HepG2 (cell line): ENCODE results near the gene ZNF793. TPM values are rescaled to one million over a fixed set of nuclear protein-coding genes. Genes with fewer than 3 reads are reported as not detected.

Experiments used
- ATAC-seq: fragments of 200-7000 bp; cut with Tn5 transposase; 3 replicates; pipeline ENCODE4 v1.9.1; 2020; ENCODE audit warnings: mild to moderate bottlenecking, moderate library complexity
- BruUV-seq: library from RNA; stranded (reverse); fragments of 400-500 nt; replicated peaks from 2 replicates; lab custom pipeline; 2021; lab: Mats Ljungman, UMichigan
- CTCF ChIA-PET: fragments of 300-600 bp; formaldehyde crosslinking; extraction: SDS; loops from one replicate; lab custom pipeline; 2021; ENCODE audit warnings: low total read pairs, inconsistent platforms, low intra/inter-chr PET ratio; lab: Yijun Ruan, JAX
- POLR2A ChIA-PET: fragments of 350-600 bp; sonication (Branson Sonifier 250); formaldehyde crosslinking; loops from one replicate; lab custom pipeline; 2020; ENCODE audit warnings: antibody characterized with exemption, inconsistent platforms; lab: Yijun Ruan, JAX
- DNase-seq: peaks from one replicate; pipeline ENCODE4 v3.0.0-alpha.2; 2015; ENCODE audit warnings: low spot score
- FAIRE-seq: peaks from 3 replicates; lab custom pipeline; 2011; peaks lifted over from hg19 to GRCh38; lab: Jason Lieb, UNC
- H2AFZ ChIP-seq: one replicate; pipeline ENCODE4 v1.6.1; 2011; ENCODE audit warnings: low read length, inconsistent platforms
- H3K27ac ChIP-seq: fragments of 300-600 bp; 3 replicates; pipeline ENCODE4 v1.8.0; 2011; ENCODE audit warnings: mixed run types, mild to moderate bottlenecking, mixed read lengths, low read length, inconsistent platforms; ENCODE audit not compliant: insufficient read depth; ENCODE audit errors: extremely low read length
- H3K27me3 ChIP-seq, 2 experiments: fragments of 200-600 bp in 1 of 2; 2 replicates in 1 of 2; 3 replicates in 1 of 2; pipeline versions ENCODE4 v1.6.0 to v1.8.0; 2011; ENCODE audit warnings: low read length in 2 of 2, mild to moderate bottlenecking in 2 of 2, moderate library complexity in 2 of 2, inconsistent platforms in 1 of 2; ENCODE audit not compliant: insufficient read depth in 2 of 2, control insufficient read depth in 1 of 2
- H3K36me3 ChIP-seq, 2 experiments: fragments of 200-600 bp in 1 of 2; replicated peaks in 1 of 2; 2 replicates in 1 of 2; 3 replicates in 1 of 2; pipeline versions ENCODE4 v1.5.1 to v1.8.0; 2011; ENCODE audit warnings: low read length in 2 of 2, inconsistent platforms in 1 of 2; ENCODE audit not compliant: insufficient read depth in 2 of 2, control insufficient read depth in 1 of 2
- H3K4me1 ChIP-seq: 2 replicates; pipeline ENCODE4 v1.5.1; 2012; ENCODE audit warnings: low read length, inconsistent platforms; ENCODE audit not compliant: insufficient read depth
- H3K4me2 ChIP-seq: 2 replicates; pipeline ENCODE4 v1.6.0; 2011; ENCODE audit warnings: low read depth, low read length, inconsistent platforms
- H3K4me3 ChIP-seq, 3 experiments: fragments of 200-600 bp in 1 of 3; sonication (generic), shearing (Covaris generic) in 1 of 3; replicated peaks in 1 of 3; 2 replicates each; pipeline ENCODE4 v1.5.1; 2011 to 2016; ENCODE audit warnings: low read length in 3 of 3, inconsistent platforms in 2 of 3, low read depth in 2 of 3, mild to moderate bottlenecking in 2 of 3, control low read depth in 1 of 3, mixed read lengths in 1 of 3; ENCODE audit not compliant: insufficient read depth in 1 of 3
- H3K79me2 ChIP-seq: one replicate; pipeline ENCODE4 v1.6.1; 2011; ENCODE audit warnings: low read length, inconsistent platforms; ENCODE audit not compliant: insufficient read depth
- H3K9ac ChIP-seq: 2 replicates; pipeline ENCODE4 v1.6.0; 2011; ENCODE audit warnings: mild to moderate bottlenecking, low read depth, low read length, inconsistent platforms; ENCODE audit not compliant: insufficient read depth
- H3K9me3 ChIP-seq: 2 replicates; pipeline ENCODE4 v1.5.1; 2012; ENCODE audit warnings: mild to moderate bottlenecking, low read length
- H4K20me1 ChIP-seq: 2 replicates; pipeline ENCODE4 v1.6.0; 2011; ENCODE audit warnings: inconsistent platforms, mild to moderate bottlenecking, low read length, moderate library complexity; ENCODE audit not compliant: insufficient read depth
- KLF12 ChIP-seq: sonication (generic); formaldehyde crosslinking; IDR thresholded peaks from 2 replicates; pipeline ENCODE4 v1.4.0; 2020; ENCODE audit warnings: missing genetic modification reagents, borderline replicate concordance
- MTA3 ChIP-seq: sonication (generic); formaldehyde crosslinking; IDR thresholded peaks from 2 replicates; pipeline ENCODE4 v1.4.0; 2020; ENCODE audit warnings: missing genetic modification reagents
- RNF2 ChIP-seq: fragments of 450-650 bp; conservative IDR thresholded peaks from 2 replicates; pipeline ENCODE4 v1.6.1; 2016; ENCODE audit warnings: low read depth
- ZBTB38 ChIP-seq: sonication (generic); formaldehyde crosslinking; IDR thresholded peaks from 2 replicates; pipeline ENCODE4 v1.5.1; 2020; ENCODE audit warnings: mild to moderate bottlenecking, missing genetic modification reagents
- ZNF136 ChIP-seq: sonication (generic); formaldehyde crosslinking; IDR thresholded peaks from 2 replicates; pipeline ENCODE4 v1.8.1; 2022; ENCODE audit warnings: low read depth, mild to moderate bottlenecking, moderate library complexity, missing genetic modification reagents
- WGBS: methylation state at CpG from one replicate; pipeline ENCODE4 v1.1.6; 2017; ENCODE audit warnings: low lambda C conversion rate; 5-methylcytosine and 5-hydroxymethylcytosine counted together
- in situ Hi-C: cut with HindIII; loops from 2 replicates; pipeline ENCODE4 v1.10.0; 2017; ENCODE audit warnings: low pct_unique_long_range_greater_than_20kb; ENCODE audit not compliant: extremely low pct_ligation_motif_present
- intact Hi-C: fragments of 100-400 bp; cut with micrococcal nuclease; formaldehyde crosslinking; loops from one replicate; pipeline ENCODE4 v1.10.0; 2022; ENCODE audit not compliant: unreplicated experiment
- polyA plus RNA-seq, 8 experiments: library from polyadenylated mRNA; depleted of rRNA in 3 of 8; stranded (reverse) in 7 of 8; unstranded in 1 of 8; fragments of >200 nt; fragmentation: Illumina TruSeq in 4 of 8; extraction: Trizol in 4 of 8; gene quantifications; 2 replicates each; pipeline versions ENCODE4 v1.2.1 to v1.2.3, GENCODE V29; 2011 to 2016; ENCODE audit warnings: low read depth in 4 of 8, missing spikeins in 1 of 8, mixed read lengths in 1 of 8; ENCODE audit not compliant: insufficient read depth in 1 of 8
- total RNA-seq, 5 experiments: library from RNA; depleted of rRNA; stranded (reverse); fragments of >200 nt; fragmentation: Illumina TruSeq; extraction: Trizol; gene quantifications; 2 replicates each; pipeline ENCODE4 v1.2.3, GENCODE V29; 2016; ENCODE audit warnings: low read depth in 1 of 5
- TF ChIP-seq, protein P1 (sequence below): IDR thresholded peaks from 2 replicates; pipeline ENCODE4 v1.6.1; 2012; ENCODE audit warnings: inconsistent platforms

Gene ZNF793
- total and polyA plus RNA-seq, 2 of the 13 experiments (the other 11 are each of a cell fraction or from before 2014, with no cell fraction given): 0.13 to 0.35 TPM

DNA sequence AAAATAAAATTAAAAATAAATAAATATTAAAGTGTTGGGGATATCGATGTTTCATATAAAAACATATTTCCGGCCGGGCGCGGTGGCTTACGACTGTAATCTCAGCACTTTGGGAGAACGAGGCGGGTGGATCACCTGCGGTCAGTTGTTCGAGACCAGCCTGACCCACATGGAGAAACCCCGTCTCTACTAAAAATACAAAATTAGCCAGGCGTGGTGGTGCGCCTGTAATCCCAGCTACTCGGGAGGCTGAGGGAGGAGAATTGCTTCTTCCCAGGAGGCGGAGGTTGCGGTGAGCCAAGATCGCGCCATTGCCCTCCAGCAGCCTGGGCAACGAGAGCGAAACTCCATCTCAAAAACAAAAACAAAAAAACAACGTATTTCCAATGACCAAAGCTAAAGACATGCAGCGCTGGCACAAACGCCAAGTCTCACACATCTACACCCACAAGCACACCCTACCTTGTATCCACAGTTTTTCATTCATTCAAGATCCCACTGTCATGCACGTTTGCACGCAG is 40.4 kb upstream of the ZNF793 start:
- Histone ChIP-seq H3K27me3 (no peaks in the 10 kb centered on the region; a peak in 1 of 5 replicates), H3K4me3 (peak overlapping the region; percentile 76 to 97 (median 89)), H3K4me1 (peaks cover 30% of the 10 kb centered on the region), H4K20me1 (no peaks in the 10 kb centered on the region), H3K4me2 (peak overlapping the region; percentile 78), H3K36me3 (peaks cover 0 to 21% of the 10 kb centered on the region in 2 experiments; a peak in 1 of 5 replicates), H3K79me2 (no peaks in the 10 kb centered on the region), H3K9me3 (peaks cover 12% of the 10 kb centered on the region), H3K27ac (peak overlapping the region; percentile 89), H2AFZ (peak overlapping the region; percentile 70), H3K9ac (peak overlapping the region; percentile 83)
- 64% methylated on average over 25 of the region's 25 CpGs for WGBS
- POLR2A ChIA-PET: interaction anchor here (1.2 to 1.6 kb wide), 3 partner anchors 96 to 313 kb away, joined by 5 to 12 read pairs (median 6); partner anchors contain the start of genes ZNF527, ZNF540, ZNF571 and ZNF573
- FAIRE-seq (no peak), ATAC-seq (no peak), DNase-seq (no peak)
- TF ChIP-seq ZBTB38 (peak; percentile 35; the same call in 1 of the 2 replicates), KLF12 (CRISPR knock-in tag) (no peak), MTA3 (CRISPR knock-in tag) (no peak), ZNF136 (CRISPR knock-in tag) (no peak), RNF2 (no peak)
- TF ChIP-seq, protein P1, sequence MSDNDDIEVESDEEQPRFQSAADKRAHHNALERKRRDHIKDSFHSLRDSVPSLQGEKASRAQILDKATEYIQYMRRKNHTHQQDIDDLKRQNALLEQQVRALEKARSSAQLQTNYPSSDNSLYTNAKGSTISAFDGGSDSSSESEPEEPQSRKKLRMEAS: no peak
- CTCF ChIA-PET: no interaction called here
- in situ Hi-C loops: no loop called here
- intact Hi-C loops: loop anchor here (2.0 to 10.0 kb wide), 5 partner anchors 94 to 549 kb away; partner anchors contain the start of genes ZFP30, ZNF527, ZNF540 and ZNF568
- BruUV-seq: TSS peak; percentile 53
